HG03175 (cell line): Measurements from ENCODE around the gene ZBTB17.
"Not testable (repeated sequence)": the region's sequence is repeated elsewhere in the genome, so short reads cannot be mapped to it uniquely, and the experiment has no call there.

ENCODE experiments used
- ATAC-seq: cut with Tn5 transposase; IDR thresholded peaks from one replicate; pipeline ENCODE4 v1.9.1; 2021; ENCODE audit warnings: mild to moderate bottlenecking, moderate library complexity; ENCODE audit not compliant: unreplicated experiment

ZBTB17 gene

GRCh38 chr1:15991427-15992186 lies 15.7 kb upstream of the ZBTB17 start:
- ATAC-seq = no peak

- ATAC-seq = no peak
Observed at GRCh38 chr1:15989776-15990175, 13.9 kb upstream of the ZBTB17 start.

GRCh38 chr1:15988856-15989736 lies 13.2 kb upstream of the ZBTB17 start:
- no peak for ATAC-seq

GRCh38 chr1:15985611-15986297 lies 9.9 kb upstream of the ZBTB17 start:
- ATAC-seq = no peak

- no peak for ATAC-seq
Observed at GRCh38 chr1:15983275-15983674, 7.4 kb upstream of the ZBTB17 start.

GRCh38 chr1:15981679-15982078 lies 5.8 kb upstream of the ZBTB17 start:
- ATAC-seq = no peak

- ATAC-seq = not testable (repeated sequence)
Observed at GRCh38 chr1:15977947-15978346, 2.0 kb upstream of the ZBTB17 start.

- peak; percentile 65 for ATAC-seq
Observed at GRCh38 chr1:15975358-15975804, 520 bp downstream of the ZBTB17 start.

- ATAC-seq = no peak
Observed at GRCh38 chr1:15974855-15975254, 1.0 kb downstream of the ZBTB17 start.

- ATAC-seq = no peak
Observed at GRCh38 chr1:15973772-15974171, 2.1 kb downstream of the ZBTB17 start.

- ATAC-seq = no peak
Observed at GRCh38 chr1:15972409-15972808, 3.5 kb downstream of the ZBTB17 start.

GRCh38 chr1:15970911-15971310 lies 5.0 kb downstream of the ZBTB17 start:
- no peak for ATAC-seq

- ATAC-seq = no peak
Observed at GRCh38 chr1:15969321-15969880, 6.5 kb downstream of the ZBTB17 start.

- ATAC-seq = no peak
Observed at GRCh38 chr1:15968172-15968571, 7.7 kb downstream of the ZBTB17 start.

- no peak for ATAC-seq
Observed at GRCh38 chr1:15966956-15967344, 9.0 kb downstream of the ZBTB17 start.

- peak; percentile 74 for ATAC-seq
Observed at GRCh38 chr1:15966081-15966955, 9.6 kb downstream of the ZBTB17 start.

- ATAC-seq = no peak
Observed at GRCh38 chr1:15965228-15965767, 10.6 kb downstream of the ZBTB17 start.

- ATAC-seq = peak; percentile 44
Observed at GRCh38 chr1:15963968-15964648, 11.8 kb downstream of the ZBTB17 start.

GRCh38 chr1:15963363-15963967 lies 12.4 kb downstream of the ZBTB17 start:
- no peak for ATAC-seq
